Mucosa of descending colon (tissue), 3 donors: Measurements from ENCODE around the gene ARSB. TPM values are rescaled to one million over a fixed set of nuclear protein-coding genes. Genes with fewer than 3 reads are reported as not detected.
A peak's percentile ranks its signal among the peaks of the same experiment; 100 is the strongest.

Experiments used
- ATAC-seq: fragments of 200-7000 bp; cut with Tn5 transposase; one replicate; pipeline ENCODE4 v1.9.1; 2020; ENCODE audit warnings: mild to moderate bottlenecking, moderate library complexity
- DNase-seq, 3 donors: peaks; one replicate each; pipeline ENCODE4 v3.0.0-alpha.2; 2020
- H3K36me3 ChIP-seq: fragments of 200-600 bp; one replicate; pipeline ENCODE4 v1.8.0; 2021; ENCODE audit warnings: low read depth, mild to moderate bottlenecking
- H3K4me1 ChIP-seq: fragments of 200-600 bp; one replicate; pipeline ENCODE4 v1.8.0; 2021; ENCODE audit warnings: low read depth, mild to moderate bottlenecking
- H3K4me3 ChIP-seq: fragments of 200-600 bp; one replicate; pipeline ENCODE4 v1.8.0; 2021; ENCODE audit warnings: mild to moderate bottlenecking
- H3K9me3 ChIP-seq: fragments of 200-600 bp; one replicate; pipeline ENCODE4 v1.8.0; 2021; ENCODE audit warnings: mild to moderate bottlenecking
- intact Hi-C, 2 donors: fragments of 100-400 bp; cut with DNase I in 1 of 2; cut with micrococcal nuclease in 1 of 2; formaldehyde crosslinking; loops; one replicate each; pipeline versions ENCODE4 v1.11.0 to v1.11.1; 2022; cut with DNase I, micrococcal nuclease
- total RNA-seq, 3 donors: library from RNA; stranded (reverse); fragmentation: NEBNext Ultra II Directional in 2 of 3; extraction: Animal tissue kit (Norgen Biotek cat#: 25700) in 2 of 3; gene quantifications; one replicate each; pipeline versions ENCODE4 v1.2.1 to v1.2.4, GENCODE V29; 2021 to 2023
- TF ChIP-seq, protein P1 (sequence below): fragments of 200-600 bp; IDR thresholded peaks from one replicate; pipeline ENCODE4 v1.8.0; 2022; ENCODE audit warnings: antibody characterized with exemption, mild to moderate bottlenecking
- donor health status: DM: no; HTN: no; CAD: no; lungs with moderate emphysema.
- donor health status: DM: no; HTN: no; CAD: no.
- donor health status: DM: no; HTN: yes; CAD: no.

Gene ARSB
- total RNA-seq, 3 donors from 2014 or later = 8.1 to 14.4 (median 14.1) TPM

GRCh38 chr5:79025054-79025472 is 40.0 kb upstream of the ARSB start:
- ATAC-seq (peak; percentile 78), DNase-seq (peak in 2 of 3 donors; percentile 55 to 69)
- intact Hi-C loops = loop anchor here (2.0 to 10.0 kb wide), 3 partner anchors 108 to 440 kb away; no protein-coding TSS in a partner anchor
- Histone ChIP-seq H3K36me3 (no peaks in the 10 kb centered on the region), H3K4me3 (no peak overlapping the region), H3K4me1 (peaks cover 4% of the 10 kb centered on the region), H3K9me3 (no peaks in the 10 kb centered on the region)
- TF ChIP-seq, protein P1, sequence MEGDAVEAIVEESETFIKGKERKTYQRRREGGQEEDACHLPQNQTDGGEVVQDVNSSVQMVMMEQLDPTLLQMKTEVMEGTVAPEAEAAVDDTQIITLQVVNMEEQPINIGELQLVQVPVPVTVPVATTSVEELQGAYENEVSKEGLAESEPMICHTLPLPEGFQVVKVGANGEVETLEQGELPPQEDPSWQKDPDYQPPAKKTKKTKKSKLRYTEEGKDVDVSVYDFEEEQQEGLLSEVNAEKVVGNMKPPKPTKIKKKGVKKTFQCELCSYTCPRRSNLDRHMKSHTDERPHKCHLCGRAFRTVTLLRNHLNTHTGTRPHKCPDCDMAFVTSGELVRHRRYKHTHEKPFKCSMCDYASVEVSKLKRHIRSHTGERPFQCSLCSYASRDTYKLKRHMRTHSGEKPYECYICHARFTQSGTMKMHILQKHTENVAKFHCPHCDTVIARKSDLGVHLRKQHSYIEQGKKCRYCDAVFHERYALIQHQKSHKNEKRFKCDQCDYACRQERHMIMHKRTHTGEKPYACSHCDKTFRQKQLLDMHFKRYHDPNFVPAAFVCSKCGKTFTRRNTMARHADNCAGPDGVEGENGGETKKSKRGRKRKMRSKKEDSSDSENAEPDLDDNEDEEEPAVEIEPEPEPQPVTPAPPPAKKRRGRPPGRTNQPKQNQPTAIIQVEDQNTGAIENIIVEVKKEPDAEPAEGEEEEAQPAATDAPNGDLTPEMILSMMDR = peak; percentile 84

DNA sequence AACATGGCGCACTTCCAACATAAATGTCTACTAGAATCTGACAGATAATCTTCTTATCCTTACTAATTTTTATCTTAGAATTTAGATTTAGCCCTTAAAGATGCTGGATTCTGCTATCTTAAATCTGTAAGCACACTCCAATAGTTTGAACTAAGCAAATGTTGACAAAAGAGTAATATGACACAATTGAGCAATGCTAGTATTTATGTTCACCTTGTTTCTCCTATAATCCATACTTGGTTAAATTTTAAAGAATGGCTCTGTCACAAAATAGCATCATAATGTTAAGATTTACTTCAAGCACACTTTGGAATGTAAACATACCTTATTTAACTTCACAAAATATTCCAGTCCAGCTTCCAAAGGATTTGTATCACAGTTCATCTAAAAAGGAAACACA is 38.8 kb upstream of the ARSB start:
- DNase-seq = no peak
- TF ChIP-seq, protein P1 = no peak
- H3K4me3 ChIP-seq = no peak overlapping the region
- H3K4me1 ChIP-seq = peaks cover 4% of the 10 kb centered on the region
- no peak for ATAC-seq
- H3K9me3 ChIP-seq = no peaks in the 10 kb centered on the region
- intact Hi-C loops = loop anchor here (2.0 to 10.0 kb wide), 3 partner anchors 109 to 441 kb away; no protein-coding TSS in a partner anchor
- no peaks in the 10 kb centered on the region for H3K36me3 ChIP-seq

GRCh38 chr5:79023348-79023747 is 38.2 kb upstream of the ARSB start:
- peaks cover 4% of the 10 kb centered on the region for H3K4me1 ChIP-seq
- H3K4me3 ChIP-seq = no peak overlapping the region
- TF ChIP-seq, protein P1 = no peak
- intact Hi-C loops = loop anchor here in 1 of 2 donors (10.0 kb wide), 2 partner anchors 111 to 441 kb away; no protein-coding TSS in a partner anchor
- DNase-seq (no peak), ATAC-seq (no peak)
- no peaks in the 10 kb centered on the region for H3K9me3 ChIP-seq
- no peaks in the 10 kb centered on the region for H3K36me3 ChIP-seq

- no peaks in the 10 kb centered on the region for H3K36me3 ChIP-seq
- intact Hi-C loops = loop anchor here in 1 of 2 donors (10.0 kb wide), 2 partner anchors 112 to 442 kb away; no protein-coding TSS in a partner anchor
- DNase-seq (no peak), ATAC-seq (no peak)
- H3K9me3 ChIP-seq = no peaks in the 10 kb centered on the region
- TF ChIP-seq, protein P1 = no peak
- H3K4me3 ChIP-seq = no peak overlapping the region
- H3K4me1 ChIP-seq = peaks cover 4% of the 10 kb centered on the region
Measured at GRCh38 chr5:79022771-79023170, 37.7 kb upstream of the ARSB start.

GRCh38 chr5:79021753-79022152 is 36.6 kb upstream of the ARSB start:
- Histone ChIP-seq H3K4me1 (peaks cover 4% of the 10 kb centered on the region), H3K9me3 (no peaks in the 10 kb centered on the region), H3K4me3 (no peak overlapping the region), H3K36me3 (no peaks in the 10 kb centered on the region)
- DNase-seq (no peak), ATAC-seq (no peak)
- TF ChIP-seq, protein P1 = no peak
- intact Hi-C loops = loop anchor here in 1 of 2 donors (10.0 kb wide), 2 partner anchors 113 to 443 kb away; no protein-coding TSS in a partner anchor
